DOHH2 (cell line): ENCODE results near the gene ACIN1.
"Not testable (repeated sequence)": the region's sequence is repeated elsewhere in the genome, so short reads cannot be mapped to it uniquely, and the experiment has no call there.

Source experiments
- CTCF ChIP-seq: fragments of 200-600 bp; sonication (generic); IDR thresholded peaks from one replicate; pipeline ENCODE4 v1.5.1; 2014; ENCODE audit warnings: antibody characterized with exemption, mild to moderate bottlenecking, low read depth, low read length; ENCODE audit not compliant: poor library complexity, severe bottlenecking
- EZH2phosphoT487 ChIP-seq: fragments of 200-600 bp; sonication (generic); IDR thresholded peaks from 2 replicates; pipeline ENCODE4 v1.6.1; 2017; ENCODE audit warnings: borderline replicate concordance, mild to moderate bottlenecking, antibody characterized with exemption, low read length, moderate library complexity, mixed read lengths

GRCh38 chr14:23107620-23108019 is 12.7 kb upstream of the ACIN1 start:
- not testable (repeated sequence) for TF ChIP-seq CTCF, EZH2phosphoT487
